Stimulated activated CD4-positive, alpha-beta T cell treated with anti-CD3 and anti-CD28 coated beads, Interleukin-12 subunit alpha, Interleukin-12 subunit beta, amount 100 ng/mL, for 4 hours (primary cell): Measurements from ENCODE around the gene PITPNB.

Source experiments
- DNase-seq: peaks from one replicate; pipeline ENCODE4 v3.0.0-alpha.2; 2020

PITPNB gene

DNA sequence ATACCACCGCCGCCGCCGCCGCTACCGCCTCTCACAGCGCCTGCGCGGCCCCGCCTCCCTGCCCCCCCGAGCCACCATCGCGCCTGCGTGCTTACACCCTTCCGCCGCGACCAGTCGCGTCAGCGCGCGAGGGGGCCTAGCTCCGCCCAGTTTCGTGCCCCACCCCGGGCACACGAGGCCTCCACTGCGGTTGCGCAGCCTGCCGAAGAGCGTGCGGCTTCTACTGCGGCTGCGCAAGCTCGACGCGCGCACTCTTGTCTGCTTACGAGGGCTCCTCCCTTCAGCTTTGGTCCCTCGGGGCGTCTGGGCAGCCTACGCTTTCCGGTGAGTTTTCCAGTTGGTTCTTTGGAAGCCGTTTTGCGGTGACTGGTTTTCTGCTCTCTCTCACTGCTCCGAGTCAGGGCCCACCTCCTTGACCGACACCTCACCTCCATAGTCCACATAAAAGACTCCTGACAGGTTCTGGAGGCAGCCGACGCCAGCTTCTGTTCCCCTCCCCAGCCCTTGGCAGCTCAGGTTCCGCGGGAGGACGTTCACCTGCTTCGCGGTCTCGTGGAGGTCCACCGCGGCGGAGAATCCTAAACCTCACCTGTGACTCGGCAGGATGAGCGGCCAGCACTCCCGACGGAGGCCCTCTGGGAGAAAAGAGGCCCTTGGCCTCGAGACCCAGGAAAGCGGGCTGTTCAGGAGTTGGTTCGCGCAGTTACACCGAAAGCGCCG is at the start of gene PITPNB:
Gene PITPNB (minus strand): TSS at position 35 of the 720 bp plus-strand sequence. CDS start 65 bp downstream, outside the sequence.
- peak; percentile 99 for DNase-seq

DNA sequence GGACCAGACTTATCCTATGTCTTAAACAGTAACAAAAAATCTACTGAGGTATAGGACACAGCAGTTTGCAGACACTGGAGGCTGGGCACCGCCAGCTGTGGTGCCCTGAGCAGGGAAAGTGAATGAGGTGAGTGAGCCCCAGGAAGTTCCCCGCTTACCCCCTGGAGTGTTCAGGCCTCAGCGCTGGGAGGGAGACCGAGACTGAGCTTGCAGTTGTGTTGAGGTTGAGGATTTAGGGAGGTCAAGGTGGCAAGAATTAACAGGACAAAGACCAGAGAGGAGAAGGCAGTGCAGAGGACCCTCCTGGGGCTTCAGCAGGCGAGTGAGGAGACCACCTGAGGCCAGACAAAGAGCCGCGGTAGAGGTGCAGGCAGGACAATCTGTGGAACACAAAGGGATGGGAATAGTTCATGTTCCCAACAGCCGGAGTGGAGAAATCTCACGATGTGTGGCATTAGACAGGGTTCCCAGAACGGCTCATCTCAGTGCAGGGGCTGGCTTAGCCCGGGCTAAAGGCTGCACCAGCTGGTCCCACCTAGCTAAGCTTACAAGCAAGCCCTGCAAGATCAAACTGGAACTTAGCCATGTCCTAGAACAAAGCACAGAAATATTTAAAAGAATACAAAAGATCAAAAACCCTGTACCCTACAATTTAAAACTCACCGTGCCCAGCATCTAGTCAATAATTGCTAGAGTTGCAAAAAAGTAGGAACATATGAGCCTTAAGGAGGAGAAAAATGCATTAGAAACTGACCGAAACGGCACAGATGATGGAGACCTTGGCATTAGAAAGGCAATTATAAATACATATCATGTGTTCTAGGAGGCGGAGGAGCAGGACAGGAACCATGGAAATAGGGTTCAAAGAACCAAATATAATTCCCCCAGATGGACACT is 47.4 kb upstream of the PITPNB start:
- no peak for DNase-seq

DNA sequence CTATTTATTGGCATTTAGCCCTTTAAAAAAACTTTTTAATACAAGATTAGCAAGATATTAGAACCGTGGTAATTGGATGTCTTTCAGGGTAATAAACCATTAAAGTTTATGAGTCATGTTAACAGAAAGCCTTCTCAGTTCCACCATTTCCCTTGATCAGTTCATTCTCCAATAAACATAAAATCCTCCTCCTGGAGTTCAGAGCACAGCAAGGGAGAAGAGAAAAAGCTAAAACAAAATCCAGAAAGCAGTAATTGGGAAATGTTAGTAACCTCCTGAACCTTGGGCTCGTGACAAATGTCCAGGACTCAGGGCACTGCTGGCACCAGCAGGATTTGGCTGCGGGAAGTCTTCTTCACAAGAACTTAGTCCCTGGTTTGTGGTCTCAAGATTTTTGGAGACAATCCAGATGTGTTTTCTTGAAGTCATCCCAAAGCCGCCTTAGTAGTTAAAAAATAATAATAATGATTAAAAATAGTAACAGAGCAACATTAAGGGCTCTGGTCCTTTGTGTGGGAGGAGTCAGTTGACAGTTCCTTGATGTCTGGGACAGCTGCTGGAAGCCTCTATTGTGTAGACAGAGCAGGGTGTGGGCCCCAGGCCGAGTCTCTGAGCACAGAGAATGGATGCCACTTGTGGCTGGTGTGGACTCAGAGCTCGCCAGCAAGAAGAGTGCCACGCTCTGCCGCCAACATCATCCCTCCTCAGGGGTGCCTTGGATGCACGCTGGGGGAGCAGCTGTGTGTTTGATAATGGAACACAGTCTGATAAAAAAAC is 43.4 kb upstream of the PITPNB start:
- no peak for DNase-seq

DNA sequence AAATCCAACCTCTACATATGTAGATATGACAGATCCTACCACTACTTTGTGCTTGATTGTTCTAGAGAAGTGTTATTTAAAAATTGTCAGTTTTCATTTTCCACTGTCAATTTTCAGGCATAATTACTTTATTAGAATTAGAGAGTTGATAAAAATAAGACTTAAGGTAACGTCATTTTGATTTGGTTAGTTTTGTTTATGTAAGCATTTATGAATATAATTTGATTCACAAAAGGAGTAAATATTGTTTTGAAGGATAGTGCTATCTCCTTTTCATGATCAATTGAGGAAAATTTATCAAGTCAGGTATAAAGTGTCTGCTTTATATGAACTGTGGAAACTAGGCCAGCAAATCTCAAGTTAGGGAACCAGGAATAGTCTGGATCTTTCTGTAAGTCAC is 42.6 kb upstream of the PITPNB start:
- no peak for DNase-seq

DNA sequence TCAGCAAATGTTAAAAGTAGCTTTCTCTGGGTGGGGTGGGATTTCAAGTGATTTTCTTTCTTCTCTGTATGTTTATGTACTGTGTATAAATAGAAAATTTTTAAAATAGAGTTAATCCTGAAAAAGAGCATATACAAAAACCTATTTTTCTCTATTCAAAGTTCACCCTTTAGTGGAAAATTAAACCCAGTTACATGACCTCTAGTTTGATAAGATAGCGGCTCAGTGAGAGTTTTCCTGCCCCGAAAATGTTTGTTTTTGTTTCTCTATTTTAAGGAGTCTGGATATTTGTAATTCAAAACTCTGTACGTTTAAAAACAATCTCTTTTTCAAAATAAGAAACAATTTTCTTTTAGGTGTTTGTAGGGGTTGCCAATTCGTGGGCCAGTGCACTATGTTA is 42.1 kb upstream of the PITPNB start:
- DNase-seq, result no peak

DNA sequence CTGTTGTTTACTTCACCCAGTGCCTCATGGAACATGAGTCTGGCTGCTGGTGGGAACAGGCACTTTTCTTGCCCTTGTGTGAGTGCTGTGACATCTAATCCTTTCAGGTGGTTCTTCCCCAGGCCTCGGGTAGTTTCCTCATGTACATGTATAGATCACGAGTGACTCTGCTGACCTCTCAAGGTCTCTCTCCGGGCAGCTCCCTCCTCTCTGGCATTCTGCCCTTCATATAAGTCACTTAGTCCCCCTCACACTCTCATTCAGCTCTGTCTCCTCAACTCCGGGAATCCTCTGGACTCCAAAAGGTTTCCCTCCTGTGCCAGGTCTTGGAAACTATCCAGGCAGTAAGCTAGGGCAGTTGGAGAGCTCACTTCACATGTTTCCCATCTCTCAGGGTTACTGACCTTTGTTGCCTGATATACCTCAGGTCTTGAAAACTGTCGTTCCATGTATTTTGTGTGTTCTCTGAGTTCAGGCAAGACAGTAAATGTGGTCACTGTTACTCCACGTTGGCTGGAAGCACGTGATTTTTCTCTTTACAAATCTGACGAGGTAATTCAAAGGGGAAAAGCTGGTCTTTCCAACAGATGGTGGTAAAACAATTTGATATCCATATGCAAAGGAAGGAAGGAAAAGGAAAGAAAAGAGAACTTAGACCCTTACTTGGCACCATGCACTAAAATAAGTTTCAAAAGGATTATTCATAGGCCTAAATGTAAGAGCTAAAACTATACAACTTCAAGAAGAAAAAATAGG is 40.5 kb upstream of the PITPNB start:
- no peak for DNase-seq

DNA sequence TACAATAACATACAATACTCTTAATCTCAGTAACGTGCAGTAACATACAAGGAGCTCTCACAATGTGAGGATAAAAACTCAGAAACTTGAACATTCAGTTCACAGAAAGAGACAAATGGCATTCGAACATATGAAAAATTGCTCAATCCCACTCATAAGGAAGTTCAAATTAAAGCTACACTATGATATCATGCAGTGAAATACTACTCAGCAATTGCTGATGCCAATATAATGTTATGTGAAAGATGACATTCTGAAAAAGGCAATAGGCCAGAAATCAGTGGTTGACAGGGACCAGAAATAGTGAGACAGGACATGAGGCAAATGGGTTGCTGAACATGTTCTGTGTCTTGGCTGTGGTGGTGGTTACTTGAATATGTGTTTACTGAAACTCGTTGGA is 33.7 kb upstream of the PITPNB start:
- no peak for DNase-seq

DNA sequence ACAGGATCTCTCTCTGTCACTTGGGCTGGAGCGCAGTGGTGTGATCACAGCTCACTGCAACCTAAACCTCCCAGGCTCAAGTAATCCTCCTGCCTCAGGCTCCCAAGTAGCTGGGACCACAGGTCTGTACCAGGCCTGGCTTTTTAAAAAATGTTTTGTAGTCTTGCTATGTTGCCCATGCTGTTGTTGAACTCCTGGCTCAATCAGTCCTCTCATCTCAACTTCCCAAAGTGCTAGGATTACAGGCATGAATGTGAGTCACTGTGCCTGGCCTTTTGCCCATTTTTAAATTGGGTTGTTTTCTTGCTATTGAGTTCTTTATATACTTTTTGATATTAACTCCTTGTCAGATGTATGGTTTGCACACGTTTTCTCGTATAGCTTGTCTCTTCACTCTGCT is 33.0 kb upstream of the PITPNB start:
- DNase-seq, result no peak

DNA sequence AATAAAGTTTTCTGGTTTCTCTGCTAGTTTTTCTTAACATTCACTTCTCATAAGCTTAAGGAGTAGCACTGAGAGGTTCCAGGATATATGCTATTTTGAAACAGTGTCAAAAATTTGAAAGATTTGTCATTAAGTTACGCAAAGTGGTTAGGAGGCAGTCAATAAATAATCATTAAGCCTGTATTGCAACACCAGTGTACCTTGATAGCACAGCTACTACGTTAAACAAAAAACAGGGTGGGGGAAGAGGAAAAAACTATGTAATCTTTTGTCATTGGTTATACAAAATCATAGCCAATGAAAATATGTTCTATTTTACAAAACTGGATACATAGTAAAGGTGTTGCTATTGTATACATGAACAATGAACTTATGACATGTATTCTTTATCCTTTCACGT is 30.4 kb upstream of the PITPNB start:
- DNase-seq, result no peak

DNA sequence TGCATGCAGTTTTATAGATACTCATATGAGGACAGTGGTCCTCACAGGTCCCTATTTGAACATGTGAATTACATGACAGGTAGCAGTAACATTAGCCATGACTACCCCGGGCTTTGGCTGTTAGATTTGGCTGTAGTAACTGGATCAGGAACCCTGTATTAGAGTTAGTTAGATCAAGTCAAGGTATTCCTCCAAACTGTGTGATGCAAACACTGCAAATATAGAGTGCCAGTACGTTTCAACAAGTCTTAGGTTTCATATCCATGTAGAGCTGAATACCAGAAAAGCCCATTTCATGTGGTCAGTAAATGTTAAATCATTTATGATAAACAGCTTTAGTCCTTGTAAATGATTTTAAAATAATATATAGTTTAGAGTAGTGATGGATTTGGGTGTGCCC is 29.5 kb upstream of the PITPNB start:
- no peak for DNase-seq

DNA sequence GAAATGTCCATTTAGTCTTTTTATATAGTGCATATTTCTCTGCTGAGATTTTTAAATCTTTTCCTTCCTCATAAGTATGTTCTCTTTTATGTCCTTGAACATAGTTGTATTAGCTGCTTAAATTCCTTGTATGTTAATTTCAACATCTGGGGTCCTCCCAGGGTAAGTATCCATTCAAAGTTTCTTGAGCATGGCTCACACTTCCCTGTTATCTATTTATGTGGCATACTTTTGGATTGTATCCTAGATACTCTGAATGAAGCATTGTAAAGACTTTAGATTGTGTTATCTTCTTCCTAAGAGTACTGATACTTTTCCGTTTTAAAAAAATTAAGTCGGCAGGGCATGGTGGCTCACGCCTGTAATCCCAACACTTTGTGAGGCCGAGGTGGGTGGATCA is 28.4 kb upstream of the PITPNB start:
- no peak for DNase-seq

DNA sequence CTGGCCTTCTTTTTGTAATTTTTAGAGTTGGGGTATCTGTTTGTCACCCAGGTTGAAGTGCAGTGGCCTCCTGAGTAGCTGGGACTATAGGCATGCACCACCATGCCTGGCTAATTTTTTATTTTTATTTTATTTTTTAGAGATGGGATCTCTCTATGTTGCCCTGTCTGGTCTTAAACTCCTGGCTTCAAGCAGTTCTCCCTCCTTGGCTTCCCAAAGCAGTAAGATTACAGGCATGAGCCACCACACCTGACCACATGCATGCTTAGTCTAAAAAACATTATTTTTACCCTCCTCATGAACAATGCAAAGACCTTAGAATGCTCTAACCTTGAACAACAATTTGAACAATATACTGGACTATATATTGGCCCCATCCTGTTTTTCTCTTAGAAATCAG is 22.1 kb upstream of the PITPNB start:
- DNase-seq, result no peak

DNA sequence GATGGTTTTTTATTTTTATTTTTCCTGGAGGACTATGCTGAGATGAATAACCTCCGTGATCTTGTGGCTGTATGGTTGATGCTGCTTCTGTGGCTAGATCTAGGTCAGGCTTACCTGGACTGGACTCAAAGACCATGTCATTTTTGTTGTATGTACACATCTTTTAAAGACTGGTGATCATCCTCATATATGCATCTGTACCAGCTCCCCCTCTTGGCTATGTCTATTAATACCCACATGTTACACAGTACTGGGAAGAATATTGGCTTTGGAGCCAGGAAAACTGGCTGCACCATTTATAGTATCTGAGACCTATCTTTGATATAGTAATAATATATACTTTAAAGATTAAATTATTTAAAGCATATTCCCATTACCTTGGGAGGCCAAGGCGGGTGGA is 18.4 kb upstream of the PITPNB start:
- DNase-seq, result no peak

DNA sequence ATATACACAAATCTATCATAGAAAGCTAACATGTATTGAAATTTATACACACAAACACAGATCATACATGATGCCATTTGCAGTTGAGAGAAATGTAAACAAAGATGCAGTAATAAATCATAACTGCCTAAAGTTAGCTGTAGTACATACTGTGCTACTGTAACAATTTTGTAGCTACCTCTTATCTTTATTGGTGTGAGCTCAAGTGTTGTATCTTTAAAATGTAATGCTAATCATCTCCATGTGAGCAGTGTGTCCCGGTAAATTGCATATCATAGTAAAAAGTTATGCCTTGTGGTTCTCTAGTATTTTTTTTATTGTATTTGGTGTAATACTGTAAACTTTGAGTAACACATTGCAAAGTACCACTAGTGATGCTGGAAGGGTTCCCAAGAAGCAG is 16.8 kb upstream of the PITPNB start:
- no peak for DNase-seq

DNA sequence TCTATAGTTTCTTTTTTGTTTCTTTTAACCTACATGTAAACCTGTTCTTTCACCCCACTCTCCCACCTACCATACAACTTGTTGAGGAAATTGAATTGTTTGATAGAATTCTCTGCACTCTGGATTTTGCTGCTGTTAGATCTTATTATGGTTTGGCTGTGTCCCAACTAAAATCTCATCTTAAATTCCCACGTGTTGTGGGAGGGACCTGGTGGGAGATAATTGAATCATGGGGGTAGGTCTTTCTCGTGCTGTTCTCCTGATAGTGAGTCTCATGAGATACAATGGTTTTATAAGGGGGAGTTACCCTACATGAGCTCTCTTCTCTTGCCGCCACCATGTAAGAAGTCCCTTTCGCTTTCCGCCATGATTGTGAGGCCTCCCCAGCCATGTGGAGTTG is 15.0 kb upstream of the PITPNB start:
- no peak for DNase-seq

DNA sequence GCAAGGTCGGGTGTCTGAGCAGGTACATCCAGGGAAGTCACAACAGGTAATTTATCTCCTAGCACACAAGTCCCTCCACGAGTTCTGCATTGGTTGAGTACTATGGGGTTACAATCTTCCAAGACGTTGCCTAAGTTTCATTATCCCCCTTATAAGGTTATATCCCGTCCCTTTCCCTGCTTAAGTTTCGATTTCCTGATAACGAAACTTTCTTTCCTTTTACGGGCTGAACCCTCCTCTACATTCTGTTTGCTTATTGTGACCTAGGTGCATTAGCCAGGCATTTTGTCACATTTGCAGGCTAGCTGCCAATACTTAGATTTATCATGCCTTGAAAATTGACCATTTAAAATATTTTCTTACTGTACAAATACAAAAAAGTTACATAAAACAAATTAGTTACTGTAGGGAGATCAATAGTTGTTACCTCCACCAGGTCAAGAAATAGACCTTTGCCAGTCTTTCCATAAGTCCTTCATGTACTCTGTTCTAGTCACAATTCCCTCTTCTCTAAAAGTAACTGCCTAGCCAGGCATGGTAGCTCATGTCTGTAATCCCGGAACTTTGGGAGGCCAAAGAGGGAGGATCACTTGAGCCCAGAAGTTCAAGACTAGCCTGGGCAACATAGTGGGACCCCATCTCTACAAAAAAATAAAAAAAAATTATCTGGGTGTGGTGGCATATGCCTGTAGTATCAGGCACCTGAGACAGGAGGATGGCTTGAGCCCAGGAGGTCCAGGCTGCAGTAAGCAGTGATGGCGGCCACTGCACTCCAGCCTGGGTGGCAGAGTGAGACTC is 14.3 kb upstream of the PITPNB start:
- no peak for DNase-seq

DNA sequence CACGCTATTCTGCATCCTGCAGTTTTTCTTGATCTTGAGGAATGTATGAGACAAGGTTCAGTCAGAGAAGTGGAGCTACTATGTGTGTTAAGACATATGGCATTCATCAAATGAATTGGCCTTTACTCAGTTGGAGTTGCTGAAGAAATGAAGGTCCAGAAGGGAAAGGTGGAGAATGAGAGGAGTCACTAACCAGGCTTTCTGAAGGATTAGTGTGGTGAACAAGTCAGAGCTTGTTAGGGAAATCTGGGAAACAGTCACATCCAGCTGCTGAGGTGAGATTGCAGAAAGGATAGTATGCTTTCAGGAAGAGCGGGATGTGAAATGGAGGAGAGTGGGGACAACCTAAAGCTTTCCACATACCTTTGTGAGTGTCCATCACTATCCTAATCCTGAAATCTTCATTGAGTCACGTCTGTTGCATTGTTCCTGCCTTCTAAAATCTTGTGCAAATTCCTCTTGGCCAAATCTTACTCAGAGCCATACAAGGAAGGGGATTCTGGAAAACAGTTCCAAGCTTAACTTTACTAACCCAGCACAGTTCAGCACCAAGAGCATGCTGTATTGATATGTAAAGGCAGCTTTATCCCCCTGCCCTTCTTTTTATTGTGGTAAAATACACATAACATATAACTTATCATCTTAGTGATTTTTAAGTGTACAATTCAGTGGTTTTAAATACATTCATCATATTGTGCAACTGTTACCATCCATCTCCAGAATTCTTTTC is 11.4 kb upstream of the PITPNB start:
- DNase-seq, result no peak

DNA sequence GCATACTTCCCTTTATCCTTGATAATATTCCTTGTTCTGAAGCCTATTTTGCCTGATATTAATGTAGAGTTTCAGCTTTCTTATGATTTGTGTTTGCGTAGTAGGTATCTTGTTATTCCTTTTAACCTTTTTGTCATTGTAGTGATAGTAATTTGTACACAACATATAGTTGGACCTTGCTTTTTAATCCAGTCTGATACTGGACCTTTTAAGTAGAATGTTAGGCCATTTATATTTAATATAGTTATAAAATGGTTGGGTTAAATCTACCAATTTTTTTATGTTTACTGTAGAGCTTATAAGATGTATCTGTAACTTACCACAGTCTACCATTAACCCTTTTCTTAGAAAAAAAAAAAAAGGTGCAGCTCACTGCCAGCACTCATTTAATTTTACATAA is 8.6 kb upstream of the PITPNB start:
- no peak for DNase-seq

DNA sequence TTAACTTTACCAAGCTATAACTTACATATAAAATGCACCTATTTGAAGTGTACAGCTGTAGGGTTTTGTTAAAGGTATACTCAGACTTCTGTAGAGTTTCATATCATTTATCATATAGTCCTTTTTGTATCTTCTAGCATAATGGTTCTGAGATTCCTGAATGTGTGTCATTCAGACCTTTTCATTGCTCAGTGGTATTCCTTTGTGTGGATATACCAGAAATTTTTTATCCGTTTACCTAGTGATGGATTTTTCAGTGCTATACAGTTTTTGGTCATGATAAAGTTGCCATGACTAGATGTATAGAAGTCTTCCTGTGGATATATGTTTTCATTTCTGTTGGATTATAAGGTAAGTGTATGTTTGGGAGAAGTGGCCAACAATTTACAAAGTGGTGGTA is 6.3 kb upstream of the PITPNB start:
- no peak for DNase-seq

DNA sequence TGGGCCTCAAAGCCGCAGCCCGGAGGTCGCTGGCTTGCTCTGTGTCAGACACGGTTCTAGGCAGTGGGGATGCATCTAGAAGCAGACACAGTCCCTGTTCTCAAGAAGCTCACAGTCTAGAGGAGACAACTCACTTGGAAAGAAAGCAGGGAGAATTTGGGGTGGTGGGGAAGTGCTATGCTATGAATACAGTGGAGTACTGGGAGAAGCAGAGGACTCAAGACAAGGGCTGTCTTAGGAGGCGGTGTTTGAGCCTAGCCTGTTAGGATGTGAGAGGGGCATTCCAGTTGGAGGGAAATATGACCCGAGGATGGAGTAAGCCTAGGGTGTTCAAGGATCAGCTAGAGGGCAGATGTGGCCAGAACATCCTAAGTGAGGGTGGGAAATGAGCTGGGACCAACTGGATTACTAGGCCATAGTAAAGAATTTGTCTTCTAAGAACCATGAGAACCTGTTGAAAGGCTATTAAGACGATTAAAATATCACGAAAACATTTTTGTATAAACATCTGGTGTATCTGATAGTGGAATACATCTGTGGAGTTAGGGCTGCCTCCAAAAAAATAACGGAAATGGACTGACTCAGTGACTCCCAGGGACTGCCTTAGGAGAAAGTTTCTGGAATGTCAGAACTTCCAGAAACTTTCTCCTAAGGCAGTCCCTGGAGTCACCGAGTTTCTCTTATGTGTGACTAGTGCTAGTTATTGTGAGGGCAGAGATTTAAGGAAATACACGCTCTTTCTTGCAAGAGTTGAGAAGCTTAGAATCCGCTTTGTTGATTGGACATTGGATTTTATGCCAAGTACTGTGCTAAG is 1.1 kb upstream of the PITPNB start:
- no peak for DNase-seq
